Measurements from ENCODE around the gene RPL37A. TPM values are rescaled to one million over a fixed set of nuclear protein-coding genes. Genes with fewer than 3 reads are reported as not detected.

RPL37A gene
- total RNA-seq, 1 donor from 2014 or later = 7,363 TPM

DNA sequence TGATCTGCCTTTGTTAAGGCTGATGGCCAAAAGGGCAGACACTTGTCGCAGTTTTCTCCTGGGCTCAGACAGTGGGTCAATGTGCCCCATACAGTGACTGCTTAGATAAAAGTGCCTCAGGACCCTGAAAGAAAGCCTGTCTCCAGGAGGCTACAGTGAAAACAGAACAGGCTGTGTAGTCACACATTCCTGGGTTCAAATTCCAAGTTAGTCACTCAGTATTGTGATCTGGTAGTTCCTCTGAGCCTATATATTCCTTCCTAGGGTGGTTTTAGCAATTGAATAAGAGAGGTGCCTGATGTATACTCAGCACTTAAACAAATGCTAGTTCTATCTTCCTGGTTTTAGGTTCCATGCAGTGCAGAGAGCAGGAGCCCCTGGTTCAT is 54.4 kb downstream of the RPL37A start:
- Histone ChIP-seq H3K4me3 (ENCODE audit: low read length in 3 of 3) (no peak overlapping the region), H3K4me1 (ENCODE audit: control insufficient read depth in 3 of 3, insufficient read depth in 3 of 3, low read length in 3 of 3) (peaks cover 8 to 23% (median 13%) of the 10 kb centered on the region in 3 donors), H3K36me3 (ENCODE audit: control insufficient read depth in 3 of 3, insufficient read depth in 3 of 3, low read length in 3 of 3) (no peaks in the 10 kb centered on the region), H3K27me3 (ENCODE audit: control insufficient read depth in 3 of 3, insufficient read depth in 3 of 3, low read length in 3 of 3) (no peaks in the 10 kb centered on the region), H3K9ac (ENCODE audit: low read depth in 1 of 3, low read length in 3 of 3) (no peak overlapping the region), H3K9me3 (ENCODE audit: control insufficient read depth in 3 of 3, low read length in 3 of 3) (no peaks in the 10 kb centered on the region), H3K27ac (ENCODE audit: low read depth, low read length) (no peak overlapping the region)

Other genes with a start within 250 kb of the RPL37A start
- gene MARCHF4, start 126.4 kb upstream of the RPL37A start, total RNA-seq = not detected
- gene SMARCAL1, start 86.4 kb upstream of the RPL37A start, total RNA-seq = 13.0 TPM
- 99.7 TPM for gene IGFBP2, start 134.6 kb downstream of the RPL37A start, total RNA-seq
- 260 TPM for gene IGFBP5, start 196.7 kb downstream of the RPL37A start, total RNA-seq

Measured in skeletal muscle tissue (tissue), 4 donors.